CD4-positive, alpha-beta T cell treated with Interferon gamma for 1 hour (primary cell): ENCODE measurements around the gene OR52A5.

ENCODE experiments used
- DNase-seq: peaks from one replicate; pipeline ENCODE4 v3.0.0-alpha.2; 2020

OR52A5 gene

GRCh38 chr11:5107285-5107684 is 30.9 kb downstream of the OR52A5 start:
- no peak for DNase-seq

- DNase-seq = no peak
Observed at GRCh38 chr11:5103066-5103465, 35.1 kb downstream of the OR52A5 start.

- no peak for DNase-seq
Observed at GRCh38 chr11:5102246-5102645, 35.9 kb downstream of the OR52A5 start.

DNA sequence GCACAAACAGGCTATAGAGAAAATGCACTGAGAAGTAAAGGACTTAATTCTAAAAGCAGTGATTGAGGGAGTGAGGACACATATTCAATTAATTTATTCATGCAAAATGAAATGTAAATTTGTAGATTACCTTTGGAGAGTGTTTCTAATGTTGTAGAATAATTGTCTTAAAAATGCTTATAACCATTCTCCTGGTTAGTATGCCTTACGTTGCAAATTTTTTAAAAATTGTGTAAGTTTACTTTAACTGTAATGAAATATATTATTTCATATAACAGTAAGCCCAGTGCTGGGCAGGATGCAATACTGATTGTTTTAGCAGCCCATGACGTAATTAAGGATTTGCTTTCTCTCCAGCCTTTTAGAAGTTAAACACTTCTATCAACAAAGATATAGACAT is 42.1 kb downstream of the OR52A5 start:
- no peak for DNase-seq

DNA sequence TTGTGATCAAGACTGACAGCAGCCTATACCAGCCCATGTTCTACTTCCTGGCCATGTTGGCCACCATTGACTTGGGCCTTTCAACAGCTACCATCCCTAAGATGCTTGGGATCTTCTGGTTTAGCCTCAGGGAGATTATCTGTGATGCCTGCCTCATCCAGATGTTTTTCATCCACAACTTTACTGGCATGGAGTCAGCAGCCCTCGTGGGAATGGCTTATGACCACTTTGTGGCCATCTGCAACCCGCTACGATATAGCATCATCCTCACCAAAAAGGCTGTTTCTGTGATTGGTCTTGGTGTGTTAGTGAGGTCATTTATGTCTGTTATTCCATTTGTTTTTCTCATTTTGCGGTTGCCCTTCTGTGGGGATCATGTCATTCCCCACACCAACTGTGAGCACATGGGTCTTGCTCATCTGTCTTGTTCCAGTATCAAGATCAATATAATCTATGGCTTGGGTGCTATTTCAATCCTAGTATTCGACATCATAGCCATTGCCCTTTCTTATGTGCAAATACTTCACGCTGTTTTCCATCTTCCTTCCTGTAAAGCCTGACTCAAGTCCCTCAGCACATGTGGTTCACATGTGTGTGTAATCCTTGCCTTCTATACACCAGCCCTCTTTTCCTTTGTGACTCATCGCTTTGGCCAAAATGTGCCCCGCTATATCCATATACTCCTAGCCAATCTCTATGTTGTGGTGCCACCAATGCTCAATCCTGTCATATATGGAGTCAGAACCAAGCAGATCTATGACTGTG is 45.2 kb downstream of the OR52A5 start:
- no peak for DNase-seq

DNA sequence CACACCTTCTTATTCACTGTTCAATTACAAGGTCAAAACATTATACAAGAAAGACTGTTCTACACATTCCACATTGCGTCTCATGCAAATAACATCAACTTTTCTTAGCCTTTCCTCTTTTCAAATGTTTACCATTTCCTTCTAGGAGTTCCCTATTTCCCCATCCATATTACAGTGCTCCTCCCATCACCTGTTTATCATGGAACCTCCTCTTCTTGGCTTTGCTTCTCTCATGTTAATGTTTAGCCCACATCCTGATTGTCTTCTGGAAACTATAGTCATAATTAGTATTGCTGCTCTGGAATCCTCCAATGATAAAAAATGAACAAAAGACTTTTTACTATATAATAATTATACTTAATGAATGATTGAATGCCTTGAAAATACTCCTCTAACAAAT is 47.5 kb downstream of the OR52A5 start:
- DNase-seq = no peak

- DNase-seq = no peak
Observed at GRCh38 chr11:5088556-5088955, 49.6 kb downstream of the OR52A5 start.

- DNase-seq = no peak
Observed at GRCh38 chr11:5083602-5084001, 54.6 kb downstream of the OR52A5 start.

DNA sequence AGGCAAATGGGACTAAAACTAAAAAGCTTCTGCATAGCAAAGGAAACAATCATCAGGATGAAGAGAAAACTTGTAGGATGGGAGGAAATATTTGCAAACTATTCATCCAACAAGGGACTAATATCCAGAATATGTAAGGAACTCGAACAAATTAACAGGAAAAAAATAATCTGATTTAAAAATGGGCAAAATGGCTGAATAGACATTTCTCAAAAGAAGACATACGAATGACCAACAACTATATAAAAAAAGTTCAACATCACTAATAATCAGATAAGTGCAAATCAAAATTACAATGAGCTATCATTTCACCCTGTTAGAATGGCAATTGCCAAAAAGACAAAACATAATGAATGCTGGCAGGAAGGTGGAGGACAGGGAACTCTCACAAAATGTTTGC is 56.8 kb downstream of the OR52A5 start:
- no peak for DNase-seq
